ENCODE data around the gene SLC35G4. TPM values are rescaled to one million over a fixed set of nuclear protein-coding genes. Genes with fewer than 3 reads are reported as not detected.
"Not testable (repeated sequence)": the region's sequence is repeated elsewhere in the genome, so short reads cannot be mapped to it uniquely, and the experiment has no call there.

Gene SLC35G4
- total RNA-seq (2013) = not detected
- not detected for polyA plus RNA-seq
- not detected in 2 replicates for polyA minus RNA-seq
- 0 to 0.06 (median 0) reads per million in 11 experiments for total RNA-seq

GRCh38 chr18:11609488-11609887 is at the start of gene SLC35G4:
TSS of gene SLC35G4 (plus strand) at chr18:11609596. CDS start at chr18:11609596, 0 bp downstream.
- H3K4me3 ChIP-seq (replicated peaks in 1 of 3; ENCODE audit: low read depth in 2 of 3, low read length in 3 of 3); H3K27me3 ChIP-seq (ENCODE audit: control insufficient read depth in 2 of 2, insufficient read depth in 2 of 2, low read length in 2 of 2); H3K27me3 Mint-ChIP-seq (ENCODE audit: low read depth in 3 of 3); H3K36me3 ChIP-seq (replicated peaks in 1 of 2; ENCODE audit: control insufficient read depth in 1 of 2, insufficient read depth in 2 of 2, low read length in 2 of 2); H3K79me2 ChIP-seq (ENCODE audit: insufficient read depth, low read length); H3K27ac ChIP-seq (ENCODE audit: low read depth in 1 of 2, low read length in 2 of 2); H3K27ac Mint-ChIP-seq; H4K20me1 ChIP-seq (ENCODE audit: insufficient read depth, low read length); H3K4me1 ChIP-seq (ENCODE audit: control insufficient read depth in 1 of 2, insufficient read depth in 2 of 2, low read length in 2 of 2); H2AFZ ChIP-seq (ENCODE audit: insufficient read depth, low read depth, low read length, poor library complexity, severe bottlenecking); H3K9ac ChIP-seq (ENCODE audit: insufficient read depth, low read length, poor library complexity, severe bottlenecking); intact Hi-C loops (cut with micrococcal nuclease); H3K36me3 Mint-ChIP-seq; DNase-seq; H3K4me1 Mint-ChIP-seq; H3K4me3 Mint-ChIP-seq; H3K4me2 ChIP-seq (replicated peaks; ENCODE audit: extremely low read depth, low read length, poor library complexity, severe bottlenecking): not testable (repeated sequence)
- WGBS (ENCODE audit: insufficient coverage) = 100% methylated on average over 3 of the region's 9 CpGs
- H3K9me3 Mint-ChIP-seq = peaks cover 9 to 16% (median 11%) of the 10 kb centered on the region in 7 donors
- H3K9me3 ChIP-seq (replicated peaks in 1 of 2; ENCODE audit: control insufficient read depth in 1 of 2, insufficient read depth in 1 of 2, low read length in 2 of 2) = peaks cover 0 to 13% of the 10 kb centered on the region in 2 donors

- 100% methylated on average over 1 of the region's 4 CpGs for WGBS (ENCODE audit: insufficient coverage)
- Histone ChIP-seq H3K9me3 (replicated peaks in 1 of 2; ENCODE audit: control insufficient read depth in 1 of 2, insufficient read depth in 1 of 2, low read length in 2 of 2) (no peaks in the 10 kb centered on the region), H3K27ac (ENCODE audit: low read depth in 1 of 2, low read length in 2 of 2) (no peak overlapping the region), H3K27me3 (ENCODE audit: control insufficient read depth in 2 of 2, insufficient read depth in 2 of 2, low read length in 2 of 2) (no peaks in the 10 kb centered on the region), H4K20me1 (ENCODE audit: insufficient read depth, low read length) (no peaks in the 10 kb centered on the region), H3K4me3 (replicated peaks in 1 of 3; ENCODE audit: low read depth in 2 of 3, low read length in 3 of 3) (no peak overlapping the region), H2AFZ (ENCODE audit: insufficient read depth, low read depth, low read length, poor library complexity, severe bottlenecking) (no peak overlapping the region), H3K4me1 (ENCODE audit: control insufficient read depth in 1 of 2, insufficient read depth in 2 of 2, low read length in 2 of 2) (no peaks in the 10 kb centered on the region), H3K4me2 (replicated peaks; ENCODE audit: extremely low read depth, low read length, poor library complexity, severe bottlenecking) (no peak overlapping the region), H3K9ac (ENCODE audit: insufficient read depth, low read length, poor library complexity, severe bottlenecking) (no peak overlapping the region), H3K79me2 (ENCODE audit: insufficient read depth, low read length) (no peaks in the 10 kb centered on the region), H3K36me3 (replicated peaks in 1 of 2; ENCODE audit: control insufficient read depth in 1 of 2, insufficient read depth in 2 of 2, low read length in 2 of 2) (no peaks in the 10 kb centered on the region)
- H3K9me3 Mint-ChIP-seq = peaks cover 0 to 1% (median 0%) of the 10 kb centered on the region in 7 donors
- H3K4me1 Mint-ChIP-seq = peaks cover 1% of the 10 kb centered on the region
- H3K27ac Mint-ChIP-seq = no peak overlapping the region
- no peaks in the 10 kb centered on the region for H3K36me3 Mint-ChIP-seq
- no peak for DNase-seq
- TF ChIP-seq CTCF (IDR thresholded peaks at IDR 0.05) = no peak
- intact Hi-C loops (cut with micrococcal nuclease) = no loop called here
- H3K4me3 Mint-ChIP-seq = no peak overlapping the region
- peaks cover 0 to 3% (median 2%) of the 10 kb centered on the region in 3 donors for H3K27me3 Mint-ChIP-seq (ENCODE audit: low read depth in 3 of 3)
Measured at GRCh38 chr18:11561293-11561692, 48.1 kb upstream of the SLC35G4 start.
